ENCODE data around the gene HMCES. TPM values are rescaled to one million over a fixed set of nuclear protein-coding genes. Genes with fewer than 3 reads are reported as not detected.
A peak's percentile ranks its signal among the peaks of the same experiment; 100 is the strongest.

HMCES gene
- total and polyA plus RNA-seq, 2 of the 13 experiments (the other 11 are each of a cell fraction or from before 2014, with no cell fraction given): 16.1 to 37.5 TPM

DNA sequence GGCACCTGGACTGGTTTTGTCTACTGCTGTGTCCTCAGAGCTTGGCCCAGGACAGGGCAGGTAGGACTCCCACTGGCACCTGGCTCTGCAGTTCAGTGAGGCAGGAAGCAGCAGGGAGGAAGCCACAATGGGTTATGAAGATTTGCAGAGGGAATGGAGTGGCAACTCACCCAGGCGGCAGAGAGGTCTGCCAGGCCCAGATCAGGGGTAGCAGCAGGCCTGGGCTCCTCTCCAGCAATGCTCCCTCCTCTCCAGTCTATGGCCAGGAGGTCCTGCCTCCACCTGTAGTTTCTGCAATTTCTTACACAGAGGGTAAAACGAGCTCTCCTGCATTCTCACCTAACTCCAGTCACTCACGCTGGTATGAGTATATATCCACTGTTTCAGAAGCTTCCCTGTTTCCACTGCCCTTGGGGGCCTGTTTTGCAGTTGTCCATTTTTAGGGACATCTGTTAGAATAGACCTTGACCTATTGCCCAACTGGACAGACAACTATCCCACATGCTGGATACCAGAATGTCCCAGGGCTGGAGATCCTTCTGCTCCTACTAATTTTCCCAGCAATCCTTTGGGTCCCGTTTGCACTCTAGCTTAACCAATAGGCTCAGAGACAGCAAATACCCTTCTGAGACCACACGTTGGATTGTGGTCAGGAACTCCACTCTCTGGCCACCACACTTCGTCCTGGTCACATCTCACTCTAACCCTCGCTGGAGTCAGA is 35.2 kb downstream of the HMCES start (continued):
- TF ChIP-seq PCBP1 (IDR thresholded peaks at IDR 0.05; ENCODE audit: borderline replicate concordance, low read depth, low read length): no peak
- no peak for TF ChIP-seq YEATS2 (CRISPR knock-in tag; IDR thresholded peaks at IDR 0.05; ENCODE audit: borderline replicate concordance)
- TF ChIP-seq ZNF891 (CRISPR knock-in tag; IDR thresholded peaks at IDR 0.05): no peak
- TF ChIP-seq JUN (CRISPR knock-in tag; IDR thresholded peaks at IDR 0.05): no peak
- TF ChIP-seq, protein P1, sequence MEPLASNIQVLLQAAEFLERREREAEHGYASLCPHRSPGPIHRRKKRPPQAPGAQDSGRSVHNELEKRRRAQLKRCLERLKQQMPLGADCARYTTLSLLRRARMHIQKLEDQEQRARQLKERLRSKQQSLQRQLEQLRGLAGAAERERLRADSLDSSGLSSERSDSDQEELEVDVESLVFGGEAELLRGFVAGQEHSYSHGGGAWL (CRISPR knock-in tag; IDR thresholded peaks at IDR 0.05): 0 out of 2 replicates have a peak, but pooled peaks have one; percentile 29
- no peak for TF ChIP-seq ZNF251 (CRISPR knock-in tag; IDR thresholded peaks at IDR 0.05)
- no peak; the same call in 1 of the 2 replicates for TF ChIP-seq HDAC1 (CRISPR knock-in tag; IDR thresholded peaks at IDR 0.05)
- no peak for TF ChIP-seq ZNF468 (CRISPR knock-in tag; IDR thresholded peaks at IDR 0.05)
- no peak for TF ChIP-seq TAF1 (CRISPR knock-in tag; IDR thresholded peaks at IDR 0.05)
- TF ChIP-seq RARG (CRISPR knock-in tag; IDR thresholded peaks at IDR 0.05; ENCODE audit: low read depth): no peak
- no peak for TF ChIP-seq ZNF850 (CRISPR knock-in tag; conservative IDR thresholded peaks at IDR 0.05)
- no peak for TF ChIP-seq SMYD3 (CRISPR knock-in tag; IDR thresholded peaks at IDR 0.05)
- TF ChIP-seq JARID2 (CRISPR knock-in tag; IDR thresholded peaks at IDR 0.05; ENCODE audit: insufficient replicate concordance): no peak
- TF ChIP-seq, protein P2, sequence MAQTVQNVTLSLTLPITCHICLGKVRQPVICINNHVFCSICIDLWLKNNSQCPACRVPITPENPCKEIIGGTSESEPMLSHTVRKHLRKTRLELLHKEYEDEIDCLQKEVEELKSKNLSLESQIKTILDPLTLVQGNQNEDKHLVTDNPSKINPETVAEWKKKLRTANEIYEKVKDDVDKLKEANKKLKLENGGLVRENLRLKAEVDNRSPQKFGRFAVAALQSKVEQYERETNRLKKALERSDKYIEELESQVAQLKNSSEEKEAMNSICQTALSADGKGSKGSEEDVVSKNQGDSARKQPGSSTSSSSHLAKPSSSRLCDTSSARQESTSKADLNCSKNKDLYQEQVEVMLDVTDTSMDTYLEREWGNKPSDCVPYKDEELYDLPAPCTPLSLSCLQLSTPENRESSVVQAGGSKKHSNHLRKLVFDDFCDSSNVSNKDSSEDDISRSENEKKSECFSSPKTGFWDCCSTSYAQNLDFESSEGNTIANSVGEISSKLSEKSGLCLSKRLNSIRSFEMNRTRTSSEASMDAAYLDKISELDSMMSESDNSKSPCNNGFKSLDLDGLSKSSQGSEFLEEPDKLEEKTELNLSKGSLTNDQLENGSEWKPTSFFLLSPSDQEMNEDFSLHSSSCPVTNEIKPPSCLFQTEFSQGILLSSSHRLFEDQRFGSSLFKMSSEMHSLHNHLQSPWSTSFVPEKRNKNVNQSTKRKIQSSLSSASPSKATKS (CRISPR knock-in tag; IDR thresholded peaks at IDR 0.05): no peak
- TF ChIP-seq, protein P3, sequence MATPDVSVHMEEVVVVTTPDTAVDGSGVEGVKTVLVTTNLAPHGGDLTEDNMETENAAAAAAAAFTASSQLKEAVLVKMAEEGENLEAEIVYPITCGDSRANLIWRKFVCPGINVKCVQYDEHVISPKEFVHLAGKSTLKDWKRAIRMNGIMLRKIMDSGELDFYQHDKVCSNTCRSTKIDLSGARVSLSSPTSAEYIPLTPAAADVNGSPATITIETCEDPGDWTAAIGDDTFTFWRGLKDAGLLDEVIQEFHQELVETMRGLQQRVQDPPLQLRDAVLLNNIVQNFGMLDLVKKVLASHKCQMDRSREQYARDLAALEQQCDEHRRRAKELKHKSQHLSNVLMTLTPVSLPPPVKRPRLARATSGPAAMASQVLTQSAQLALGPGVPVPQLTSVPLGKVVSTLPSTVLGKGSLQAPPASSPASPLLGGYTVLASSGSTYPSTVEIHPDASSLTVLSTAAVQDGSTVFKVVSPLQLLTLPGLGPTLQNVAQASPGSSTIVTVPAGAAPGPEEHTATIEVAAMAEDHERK (CRISPR knock-in tag; IDR thresholded peaks at IDR 0.05; ENCODE audit: low read depth): no peak
- no peak for TF ChIP-seq KDM5B (CRISPR knock-in tag; IDR thresholded peaks at IDR 0.05; ENCODE audit: borderline replicate concordance)
- TF ChIP-seq NONO (IDR thresholded peaks at IDR 0.05): no peak
- TF ChIP-seq NONO (CRISPR knock-in tag; conservative IDR thresholded peaks at IDR 0.05): peak; percentile 13; the same call in 1 of the 2 replicates
- TF ChIP-seq, protein P4, sequence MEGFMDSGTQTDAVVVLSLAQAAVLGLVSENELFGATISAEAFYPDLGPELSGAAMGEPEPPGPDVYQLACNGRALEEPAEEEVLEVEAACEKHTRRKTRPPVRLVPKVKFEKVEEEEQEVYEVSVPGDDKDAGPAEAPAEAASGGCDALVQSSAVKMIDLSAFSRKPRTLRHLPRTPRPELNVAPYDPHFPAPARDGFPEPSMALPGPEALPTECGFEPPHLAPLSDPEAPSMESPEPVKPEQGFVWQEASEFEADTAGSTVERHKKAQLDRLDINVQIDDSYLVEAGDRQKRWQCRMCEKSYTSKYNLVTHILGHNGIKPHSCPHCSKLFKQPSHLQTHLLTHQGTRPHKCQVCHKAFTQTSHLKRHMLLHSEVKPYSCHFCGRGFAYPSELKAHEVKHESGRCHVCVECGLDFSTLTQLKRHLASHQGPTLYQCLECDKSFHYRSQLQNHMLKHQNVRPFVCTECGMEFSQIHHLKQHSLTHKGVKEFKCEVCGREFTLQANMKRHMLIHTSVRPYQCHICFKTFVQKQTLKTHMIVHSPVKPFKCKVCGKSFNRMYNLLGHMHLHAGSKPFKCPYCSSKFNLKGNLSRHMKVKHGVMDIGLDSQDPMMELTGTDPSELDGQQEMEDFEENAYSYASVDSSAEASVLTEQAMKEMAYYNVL (CRISPR knock-in tag; IDR thresholded peaks at IDR 0.05; ENCODE audit: borderline replicate concordance): no peak; the same call in 1 of the 2 replicates
- no peak for TF ChIP-seq KAT2B (IDR thresholded peaks at IDR 0.05; ENCODE audit: borderline replicate concordance, low read depth, low read length)
- TF ChIP-seq ELF3 (CRISPR knock-in tag; IDR thresholded peaks at IDR 0.05): 0 out of 2 replicates have a peak, but pooled peaks have one; percentile 18
- no peak for TF ChIP-seq ZNF296 (CRISPR knock-in tag; conservative IDR thresholded peaks at IDR 0.05)
- TF ChIP-seq ZNF883 (CRISPR knock-in tag; IDR thresholded peaks at IDR 0.05; ENCODE audit: not compliant biosample characterization): no peak
